Body of pancreas (tissue), 4 donors: ENCODE measurements around the gene HECW1. TPM values are rescaled to one million over a fixed set of nuclear protein-coding genes. Genes with fewer than 3 reads are reported as not detected.
"Not testable (repeated sequence)": the region's sequence is repeated elsewhere in the genome, so short reads cannot be mapped to it uniquely, and the experiment has no call there.

Experiments used
- ATAC-seq: fragments of 150-250 bp; one replicate; pipeline ENCODE4 v1.9.1; 2016
- DNase-seq, 4 donors: peaks; one replicate each; pipeline ENCODE4 v3.0.0-alpha.2; 2019
- H3K27ac ChIP-seq, 4 donors: fragments of 200-600 bp; sonication (generic); 1 replicate in 3 of 4; 2 replicates in 1 of 4; pipeline versions ENCODE4 v1.5.1 to v1.6.1; 2016 to 2019; ENCODE audit warnings: mild to moderate bottlenecking in 1 of 4, mixed read lengths in 1 of 4, moderate library complexity in 1 of 4
- H3K27me3 ChIP-seq, 2 donors: fragments of 200-600 bp; sonication (generic); one replicate each; pipeline ENCODE4 v1.6.0; 2016; ENCODE audit warnings: mild to moderate bottlenecking in 1 of 2
- H3K36me3 ChIP-seq, 2 donors: fragments of 200-600 bp; sonication (generic); replicated peaks in 1 of 2; 2 replicates each; pipeline ENCODE4 v1.5.1; 2016; ENCODE audit warnings: low read depth in 2 of 2; ENCODE audit not compliant: insufficient read depth in 1 of 2
- H3K4me1 ChIP-seq: fragments of 200-600 bp; sonication (generic); one replicate; pipeline ENCODE4 v1.6.0; 2016
- H3K4me3 ChIP-seq, 2 donors: fragments of 200-600 bp; sonication (generic); 1 replicate in 1 of 2; 2 replicates in 1 of 2; pipeline ENCODE4 v1.5.1; 2016 to 2019
- H3K9me3 ChIP-seq, 3 donors: fragments of 200-600 bp; sonication (generic); 1 replicate in 2 of 3; 2 replicates in 1 of 3; pipeline ENCODE4 v1.5.1; 2016
- CTCF ChIP-seq, 7 experiments: fragments of 450-650 bp in 4 of 7; fragments of 200-600 bp in 3 of 7; sonication (generic) in 3 of 7; IDR thresholded peaks; one replicate each; pipeline ENCODE4 v1.5.1; 2016 to 2019; ENCODE audit warnings: antibody characterized with exemption in 7 of 7
- POLR2A ChIP-seq, 3 donors: fragments of 450-650 bp; IDR thresholded peaks; one replicate each; pipeline ENCODE4 v1.6.1; 2016; ENCODE audit warnings: antibody characterized with exemption in 3 of 3, mild to moderate bottlenecking in 2 of 3
- WGBS, 2 donors: methylation state at CpG; one replicate each; pipeline ENCODE4 v1.1.5; 2017; 5-methylcytosine and 5-hydroxymethylcytosine counted together
- intact Hi-C: fragments of 100-400 bp; cut with DNase I; formaldehyde crosslinking; loops from one replicate; pipeline ENCODE4 v1.15.1; 2023
- total RNA-seq, 2 donors: library from RNA; depleted of rRNA; stranded (reverse); fragments of >200 nt; gene quantifications; one replicate each; pipeline ENCODE4 v1.1.0, GENCODE V29; 2016

Gene HECW1
- total RNA-seq, 2 donors from 2014 or later: under 0.01 TPM; not detected in 1

GRCh38 chr7:43135129-43135528 lies 22.7 kb downstream of the HECW1 start:
- H3K9me3 ChIP-seq: no peaks in the 10 kb centered on the region
- no peaks in the 10 kb centered on the region for H3K4me1 ChIP-seq
- ATAC-seq (no peak), DNase-seq (no peak)
- H3K27me3 ChIP-seq: no peaks in the 10 kb centered on the region
- TF ChIP-seq CTCF (IDR thresholded peaks at IDR 0.05): no peak
- no peak for TF ChIP-seq POLR2A (IDR thresholded peaks at IDR 0.05)
- WGBS, 2 donors: 63 to 67% methylated on average over 1 of the region's 1 CpG
- H3K36me3 ChIP-seq: no peaks in the 10 kb centered on the region
- H3K4me3 ChIP-seq: no peak overlapping the region
- intact Hi-C loops: no loop called here
- H3K27ac ChIP-seq: no peak overlapping the region

DNA sequence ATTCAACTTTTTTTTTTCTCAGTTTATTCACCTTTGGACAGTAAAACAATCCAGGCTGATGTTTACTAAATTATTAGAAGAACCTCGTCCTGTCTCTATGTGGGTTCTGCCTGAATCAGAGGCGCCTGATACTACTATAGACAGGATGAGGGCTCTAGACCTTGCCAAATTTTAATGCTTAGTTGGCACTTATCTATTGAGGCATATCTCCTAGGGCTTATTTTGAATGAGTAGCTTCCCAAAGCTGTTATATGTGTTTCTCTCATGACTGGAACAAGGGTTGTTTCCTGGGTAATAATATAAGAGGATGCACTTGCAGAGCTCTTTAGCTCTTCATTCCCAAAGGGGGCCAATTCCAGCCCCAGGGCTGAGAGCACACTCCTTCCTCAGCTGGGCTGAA lies 23.6 kb downstream of the HECW1 start:
- Histone ChIP-seq H3K27me3 (no peaks in the 10 kb centered on the region), H3K27ac (no peak overlapping the region), H3K36me3 (no peaks in the 10 kb centered on the region), H3K4me3 (no peak overlapping the region), H3K4me1 (no peaks in the 10 kb centered on the region), H3K9me3 (no peaks in the 10 kb centered on the region)
- ATAC-seq (no peak), DNase-seq (no peak)
- no peak for TF ChIP-seq CTCF (IDR thresholded peaks at IDR 0.05)
- TF ChIP-seq POLR2A (IDR thresholded peaks at IDR 0.05): no peak
- WGBS, 2 donors: 39 to 62% methylated on average over 2 of the region's 2 CpGs
- intact Hi-C loops: no loop called here

- H3K9me3 ChIP-seq, DNase-seq, H3K36me3 ChIP-seq, H3K27ac ChIP-seq, H3K27me3 ChIP-seq, intact Hi-C loops, H3K4me3 ChIP-seq, H3K4me1 ChIP-seq, ATAC-seq: not testable (repeated sequence)
- WGBS, 2 donors: 73 to 79% methylated on average over 6 of the region's 6 CpGs
These were observed 24.8 kb downstream of the HECW1 start for GRCh38 chr7:43137121-43137744.

DNA sequence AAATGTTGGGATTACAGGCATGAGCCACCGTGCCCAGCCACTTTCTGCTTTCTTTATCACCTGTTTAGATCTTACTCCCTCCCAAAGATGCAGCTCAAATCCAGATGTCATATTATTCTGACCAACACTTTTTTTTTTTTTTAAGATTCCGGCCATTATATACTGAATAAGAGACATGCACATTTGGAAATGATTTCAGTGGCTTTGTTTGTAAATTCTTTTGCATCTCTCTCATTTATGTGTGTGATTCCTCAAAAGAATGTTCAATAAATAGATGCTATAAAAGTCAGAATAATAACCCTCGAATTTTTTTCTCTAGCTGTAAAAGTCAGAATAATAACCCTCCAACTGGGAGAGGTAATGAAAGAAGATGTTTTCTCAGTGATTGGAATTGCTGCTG lies 25.4 kb downstream of the HECW1 start:
- Histone ChIP-seq H3K4me1 (no peaks in the 10 kb centered on the region), H3K27me3 (no peaks in the 10 kb centered on the region), H3K4me3 (no peak overlapping the region), H3K36me3 (no peaks in the 10 kb centered on the region), H3K9me3 (no peaks in the 10 kb centered on the region), H3K27ac (no peak overlapping the region)
- DNase-seq (no peak), ATAC-seq (no peak)
- intact Hi-C loops: no loop called here
- no peak for TF ChIP-seq CTCF (IDR thresholded peaks at IDR 0.05)
- TF ChIP-seq POLR2A (IDR thresholded peaks at IDR 0.05): no peak
- WGBS, 2 donors: 48 to 64% methylated on average over 3 of the region's 3 CpGs

GRCh38 chr7:43138710-43139109 lies 26.3 kb downstream of the HECW1 start:
- TF ChIP-seq CTCF (IDR thresholded peaks at IDR 0.05) (no peak), POLR2A (IDR thresholded peaks at IDR 0.05) (no peak)
- Histone ChIP-seq H3K4me1 (no peaks in the 10 kb centered on the region), H3K27ac (no peak overlapping the region), H3K27me3 (no peaks in the 10 kb centered on the region), H3K36me3 (no peaks in the 10 kb centered on the region), H3K4me3 (no peak overlapping the region), H3K9me3 (no peaks in the 10 kb centered on the region)
- ATAC-seq (no peak), DNase-seq (no peak)
- 59 to 74% methylated on average over 4 of the region's 4 CpGs for WGBS, 2 donors
- intact Hi-C loops: no loop called here
